G401.6 (cell line): ENCODE measurements around the gene GPR180.
"Not testable (repeated sequence)": the region's sequence is repeated elsewhere in the genome, so short reads cannot be mapped to it uniquely, and the experiment has no call there.

Experiments used
- FAIRE-seq: peaks from 2 replicates; lab custom pipeline; 2012; peaks lifted over from hg19 to GRCh38; lab: Jason Lieb, UNC

Gene GPR180

DNA sequence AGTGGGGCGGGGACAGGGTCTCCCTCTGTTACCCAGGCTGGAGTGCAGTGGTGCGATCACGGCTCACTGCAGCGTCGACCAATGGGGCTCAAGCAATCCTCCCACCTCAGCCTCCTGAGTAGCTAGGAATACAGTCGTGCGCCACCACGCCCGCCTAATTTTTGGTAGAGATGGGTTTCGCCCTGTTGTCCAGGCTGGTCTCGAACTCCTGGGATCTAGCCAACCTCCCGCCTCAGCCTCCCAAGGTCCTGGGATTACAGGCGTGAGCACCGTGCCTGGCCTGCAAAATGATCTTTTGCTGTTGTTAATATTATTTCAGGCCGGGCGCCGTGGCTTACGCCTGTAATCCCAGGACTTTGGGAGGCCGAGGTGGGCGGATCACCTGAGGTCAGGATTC, 5.1 kb upstream of the GPR180 start:
- FAIRE-seq: no peak

DNA sequence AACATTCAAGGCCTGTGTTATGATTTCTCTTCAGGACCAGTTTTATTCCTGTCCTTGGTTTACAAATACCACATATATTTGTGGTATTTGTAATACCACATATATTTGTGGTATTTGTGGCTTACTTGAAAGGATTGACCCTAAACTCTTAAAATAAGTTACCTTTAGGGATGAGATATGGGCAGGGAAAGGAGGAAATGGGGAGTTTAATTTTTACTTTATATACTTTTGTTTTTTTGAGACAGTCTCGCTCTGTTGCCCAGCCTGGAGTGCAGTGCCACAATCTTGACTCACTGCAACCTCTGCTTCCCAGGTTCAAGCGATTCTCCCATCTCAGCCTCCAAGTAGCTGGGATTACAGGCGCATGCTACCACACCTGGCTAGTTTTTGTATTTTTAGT, 3.4 kb upstream of the GPR180 start:
- no peak for FAIRE-seq

DNA sequence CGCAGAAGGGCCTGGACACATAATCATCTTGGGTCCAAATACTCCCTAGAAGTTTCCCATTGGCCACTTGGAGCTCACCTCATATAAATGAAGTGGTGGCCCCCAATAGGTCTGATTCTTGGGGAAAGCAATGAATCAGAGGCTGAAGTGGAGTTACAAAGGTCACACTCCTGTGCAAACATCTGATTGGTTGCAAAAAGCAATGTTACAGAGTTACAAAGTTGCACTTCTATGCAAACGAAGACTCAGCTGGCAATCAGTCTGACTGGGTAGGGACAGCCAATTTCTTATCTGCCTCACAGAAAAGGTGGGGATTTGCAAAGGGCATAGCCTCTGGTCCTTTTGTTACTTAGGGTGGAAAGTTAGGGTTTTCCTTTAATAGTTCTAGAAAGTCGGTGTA, 1.8 kb upstream of the GPR180 start:
- FAIRE-seq: no peak

DNA sequence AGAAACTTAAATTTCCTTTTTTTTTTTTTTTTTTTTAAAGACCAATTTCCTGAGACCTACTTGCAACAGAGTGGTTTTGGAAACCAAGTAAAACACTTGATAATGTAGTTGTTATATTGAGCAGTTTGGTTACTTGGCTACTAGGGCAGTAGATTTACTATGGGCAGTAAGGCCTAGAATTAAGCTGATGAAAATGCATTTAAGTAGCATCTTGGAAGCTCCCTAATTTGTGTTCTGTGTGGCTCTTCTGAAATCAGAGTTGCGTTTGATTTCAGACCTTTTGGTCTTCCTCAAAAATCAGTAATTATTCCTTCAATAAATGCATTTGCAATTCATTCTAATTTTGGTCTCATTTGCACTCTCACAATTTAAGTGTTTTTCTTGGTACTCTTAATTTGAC, 810 bp downstream of the GPR180 start:
- no peak for FAIRE-seq

DNA sequence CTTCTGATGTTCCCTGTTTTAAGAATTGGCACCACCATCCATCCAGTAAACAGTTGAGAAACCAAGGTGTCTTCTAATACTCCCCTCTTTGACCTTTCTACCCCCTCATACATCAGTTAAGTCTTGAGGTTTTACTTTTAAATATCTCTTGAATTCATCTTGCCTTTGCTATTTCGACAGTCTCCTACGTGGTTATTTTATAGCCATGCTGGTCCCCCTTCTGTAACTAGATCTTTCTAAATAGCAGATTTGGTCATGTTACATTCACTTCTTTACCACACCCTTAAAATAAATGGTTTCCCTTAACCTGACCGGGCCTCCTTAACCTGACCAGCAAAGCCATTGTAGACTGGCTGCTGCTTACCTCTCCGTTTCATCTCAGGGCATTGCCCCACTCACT, 5.4 kb downstream of the GPR180 start:
- FAIRE-seq: no peak

DNA sequence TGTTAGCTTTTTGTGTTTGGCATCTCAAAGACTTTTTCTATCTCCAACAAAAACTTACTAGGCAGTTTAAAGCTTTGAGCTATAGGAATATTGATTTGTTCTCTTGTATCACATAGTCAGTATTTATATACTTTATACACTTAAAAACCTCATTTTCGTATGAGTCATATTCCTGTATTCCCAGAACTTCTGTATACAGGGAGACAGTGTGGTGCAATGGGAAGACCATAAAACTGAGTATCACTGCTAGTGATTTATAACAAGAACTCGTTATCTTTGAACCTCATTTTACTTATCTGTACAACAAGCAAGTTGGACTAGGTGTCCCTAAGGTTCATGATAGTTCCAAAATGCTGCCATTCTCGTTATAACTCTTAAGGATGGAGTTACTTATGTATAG, 6.3 kb downstream of the GPR180 start:
- no peak for FAIRE-seq

DNA sequence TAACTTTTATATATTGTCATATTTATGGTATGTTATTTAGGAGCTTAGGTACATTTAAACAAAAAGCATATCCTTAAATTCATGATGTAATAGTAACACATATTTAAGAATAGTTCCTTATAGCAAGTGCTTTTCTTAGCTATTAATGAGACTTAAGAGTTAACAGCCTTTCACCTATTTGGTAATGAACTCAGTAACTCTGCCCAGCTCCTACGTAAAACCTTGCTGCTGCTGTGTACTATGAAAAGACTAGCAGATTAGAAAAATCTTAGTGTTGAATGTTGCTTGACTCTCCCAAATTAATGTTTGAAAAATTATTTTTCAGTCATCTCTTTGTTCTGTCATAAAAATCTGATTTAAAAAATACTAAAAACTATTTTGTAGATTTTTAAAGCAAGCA, 6.9 kb downstream of the GPR180 start:
- peak; percentile 40 for FAIRE-seq

DNA sequence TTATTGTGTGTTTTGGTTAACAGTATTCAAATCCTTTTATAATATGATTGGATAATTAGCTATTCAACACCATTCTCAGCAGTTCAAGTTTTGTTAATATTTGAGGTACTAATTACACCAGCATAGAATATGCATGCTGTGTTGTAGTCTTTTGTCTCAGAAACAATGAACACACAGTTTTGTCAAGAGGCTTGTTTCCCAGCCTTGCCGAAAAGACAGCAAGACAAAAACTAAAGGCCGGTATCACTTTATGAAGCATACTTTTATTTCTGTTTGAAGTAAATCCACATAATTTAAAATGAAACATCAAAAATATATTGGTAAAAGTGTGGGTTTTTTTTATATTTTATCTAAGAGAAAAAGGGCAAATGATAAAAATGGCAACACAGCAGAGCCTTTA, 7.5 kb downstream of the GPR180 start:
- no peak for FAIRE-seq

DNA sequence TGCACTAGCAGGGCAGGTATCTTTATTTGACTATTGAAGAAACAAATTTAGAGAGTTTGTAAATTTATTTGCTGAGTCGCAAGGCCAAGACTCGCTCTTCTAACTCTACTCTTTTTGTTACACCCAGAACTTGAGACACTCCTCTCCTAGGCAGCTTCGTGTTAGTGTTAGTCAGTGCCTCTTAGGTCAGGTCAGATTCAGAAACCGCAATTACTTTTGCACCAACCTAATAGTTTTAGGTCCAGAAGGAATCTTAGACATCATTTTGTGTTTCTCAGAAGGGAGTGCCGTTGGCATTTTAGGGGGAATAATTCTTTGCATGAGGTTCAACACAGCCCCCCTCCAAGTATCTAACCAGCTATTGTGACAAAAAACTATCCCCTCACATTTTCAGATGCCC, 8.8 kb downstream of the GPR180 start:
- FAIRE-seq: no peak

DNA sequence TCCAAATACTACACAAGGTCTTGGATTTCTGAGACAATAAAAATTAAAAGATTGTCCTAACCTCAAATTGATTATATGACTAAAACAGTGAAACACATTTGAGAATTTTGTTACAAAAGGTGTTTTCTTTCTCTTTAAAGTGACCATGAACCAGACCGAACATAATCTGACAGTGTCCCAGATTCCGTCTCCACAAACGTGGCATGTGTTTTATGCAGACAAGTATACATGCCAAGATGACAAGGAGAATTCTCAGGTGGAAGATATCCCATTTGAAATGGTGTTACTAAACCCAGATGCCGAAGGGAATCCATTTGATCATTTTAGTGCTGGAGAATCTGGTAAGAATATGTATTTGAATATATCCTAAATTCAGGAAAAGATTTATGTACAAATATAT, 10.4 kb downstream of the GPR180 start:
- FAIRE-seq: no peak

DNA sequence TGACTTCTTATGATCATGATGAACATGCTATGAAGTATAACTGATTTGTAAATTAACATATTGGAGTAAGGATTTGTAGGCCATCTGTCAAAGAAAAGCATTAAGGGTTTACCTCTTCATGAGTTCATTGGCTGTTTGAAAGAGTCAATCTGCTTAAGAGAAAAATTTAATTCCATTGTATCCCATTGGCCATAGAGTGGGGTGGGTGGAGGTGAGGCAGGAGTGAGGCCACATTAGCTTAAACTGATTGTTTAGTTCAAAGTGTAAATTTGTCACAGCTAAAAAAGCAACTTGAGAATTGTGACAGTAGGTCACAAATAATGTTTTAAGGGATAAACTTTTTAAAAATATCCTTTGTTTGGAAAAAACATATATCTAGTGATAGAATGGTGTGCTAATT, 11.4 kb downstream of the GPR180 start:
- no peak for FAIRE-seq

DNA sequence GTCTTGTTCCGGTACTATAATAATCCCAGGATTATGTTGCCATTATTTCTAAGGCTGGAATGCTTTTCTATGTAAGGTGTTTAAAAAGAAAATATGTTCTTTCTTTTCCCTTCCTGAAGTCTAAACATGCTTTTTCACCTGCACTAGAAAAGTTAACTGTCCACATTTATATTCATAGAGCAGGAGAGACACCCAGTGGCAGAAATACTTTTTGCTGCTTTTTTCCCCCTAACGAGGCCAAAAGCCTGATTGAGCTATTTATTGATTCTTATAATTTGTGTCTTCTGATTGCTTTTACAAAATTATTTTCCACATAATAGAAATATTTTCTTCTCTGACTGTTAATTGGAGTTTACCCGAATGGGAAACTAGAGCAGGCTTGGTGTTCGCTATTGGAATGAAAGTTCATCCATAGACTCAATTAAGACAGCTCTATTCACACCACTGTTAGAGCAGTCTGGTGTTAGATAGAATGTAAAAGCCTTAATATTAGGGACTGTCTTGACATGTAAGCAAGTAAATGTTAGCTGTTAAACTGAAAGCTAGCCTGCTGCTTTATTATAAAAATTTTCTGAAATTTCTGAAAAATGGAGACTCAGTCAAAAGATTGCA, 15.8 kb downstream of the GPR180 start:
- FAIRE-seq: peak; percentile 96

DNA sequence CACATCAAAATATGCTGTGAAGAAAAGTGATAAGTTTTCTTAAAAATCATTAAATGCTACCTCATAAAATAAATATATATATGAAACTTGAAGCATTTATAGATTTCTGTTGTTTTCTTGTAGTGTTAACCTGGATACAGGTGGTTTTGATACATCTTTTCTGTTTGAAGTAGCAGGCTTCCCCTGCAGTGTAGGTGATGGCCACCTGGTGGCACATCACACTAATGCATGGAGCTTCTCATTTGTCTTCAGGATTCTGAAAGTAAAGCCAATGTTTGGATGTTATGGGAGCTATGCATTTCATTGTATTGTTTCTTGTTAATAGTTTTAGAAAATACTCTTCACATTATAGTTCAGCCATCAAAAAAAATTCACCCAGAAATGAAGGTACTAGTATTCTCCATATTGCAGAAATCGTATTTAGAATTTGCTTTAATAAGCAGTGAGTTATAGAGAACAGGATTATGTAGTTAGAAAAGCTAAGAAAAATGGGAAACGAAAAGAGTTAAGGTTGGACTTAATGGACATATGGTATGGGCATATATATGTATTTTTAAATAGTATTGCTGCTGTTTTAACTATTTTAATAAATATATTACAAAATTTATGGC, 18.7 kb downstream of the GPR180 start:
- FAIRE-seq: peak; percentile 84

DNA sequence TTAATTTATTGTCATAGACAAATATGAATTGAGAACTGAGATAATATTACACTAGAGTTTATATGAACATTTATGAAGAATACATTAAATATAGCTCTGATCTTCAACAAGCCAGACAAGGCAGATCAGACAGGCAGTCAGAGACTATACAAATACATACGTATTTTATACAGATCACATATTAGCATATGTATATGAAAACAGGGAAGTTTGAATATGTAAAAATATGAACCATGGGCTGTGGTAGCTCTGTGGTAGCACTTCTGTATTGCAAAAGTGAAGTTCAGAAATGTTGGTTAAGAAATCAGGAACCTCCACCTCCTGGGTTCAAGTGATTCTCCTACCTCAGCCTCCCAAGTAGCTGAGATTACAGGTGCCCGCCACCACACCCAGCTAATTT, 20.7 kb downstream of the GPR180 start:
- FAIRE-seq: no peak

DNA sequence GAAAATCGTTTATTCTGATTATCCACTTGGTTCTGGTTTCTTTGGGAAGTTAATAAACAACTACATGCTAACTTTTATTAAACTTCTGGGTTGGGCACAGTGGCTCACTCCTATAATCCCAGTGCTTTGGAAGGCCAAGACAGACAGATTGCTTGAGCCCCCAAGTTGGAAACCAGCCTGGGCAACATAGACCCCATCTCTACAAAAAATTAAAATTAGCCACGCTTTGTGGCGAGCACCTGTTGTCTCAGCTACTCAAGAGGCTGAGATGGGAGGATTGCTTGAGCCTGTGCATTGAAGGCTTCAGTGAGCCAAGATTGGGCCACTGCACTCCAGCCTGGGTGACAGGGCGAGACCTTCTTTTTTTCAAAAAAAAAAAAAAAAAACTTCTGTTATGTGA, 21.7 kb downstream of the GPR180 start:
- FAIRE-seq: no peak

DNA sequence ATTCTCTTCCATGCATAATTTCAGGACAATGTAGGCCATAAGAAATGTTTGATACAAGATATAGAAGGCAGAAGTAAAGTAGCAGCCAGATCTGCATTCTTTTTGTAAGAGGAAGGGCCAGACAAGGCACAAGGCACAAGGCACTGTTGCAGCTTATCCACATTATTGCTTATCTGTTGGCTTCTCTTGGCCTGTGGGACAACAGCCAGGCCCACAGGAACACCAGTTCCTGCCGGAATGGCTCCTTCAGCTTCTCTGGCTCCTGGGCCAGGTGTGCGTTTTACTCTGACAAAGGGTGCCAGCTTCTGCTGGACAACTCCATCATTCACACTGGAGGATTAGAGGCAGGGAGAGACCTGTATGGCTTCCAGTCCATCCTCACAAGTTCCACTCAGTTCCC, 29.2 kb downstream of the GPR180 start:
- FAIRE-seq: no peak

DNA sequence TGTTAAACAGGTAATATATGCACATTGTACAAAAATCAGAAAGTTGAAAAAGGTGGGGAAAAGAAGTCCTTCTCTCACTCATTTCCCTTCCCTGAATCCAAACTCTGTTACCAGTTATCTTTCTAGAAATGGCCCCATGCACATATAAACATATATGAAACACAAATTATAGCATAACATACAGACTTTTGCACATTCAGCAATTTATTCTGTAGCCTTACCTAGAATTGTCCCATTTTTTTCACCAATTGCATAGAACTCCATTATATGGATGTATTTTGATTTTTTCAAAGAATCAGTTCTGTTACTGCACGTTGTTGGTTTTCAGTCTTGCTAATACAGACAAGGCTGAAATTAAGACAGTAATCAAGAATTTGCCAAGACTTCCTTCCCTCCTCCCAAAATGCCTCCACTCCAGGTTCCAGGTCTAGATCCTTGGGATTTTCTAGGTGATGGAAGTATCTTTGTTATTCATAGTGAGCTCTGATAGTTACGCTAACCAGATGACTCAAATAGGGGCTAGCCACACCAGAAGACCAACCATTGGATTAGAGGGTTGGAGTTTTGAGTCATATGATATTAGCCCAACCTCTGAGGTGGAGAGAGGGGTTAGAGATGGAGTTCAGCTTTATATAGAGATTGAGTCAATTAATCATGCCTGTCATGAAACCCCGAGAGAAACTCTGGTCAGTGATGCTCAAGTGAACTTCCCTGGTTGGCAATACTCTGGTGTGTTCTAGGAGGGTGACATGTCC, 30.7 kb downstream of the GPR180 start:
- no peak for FAIRE-seq

DNA sequence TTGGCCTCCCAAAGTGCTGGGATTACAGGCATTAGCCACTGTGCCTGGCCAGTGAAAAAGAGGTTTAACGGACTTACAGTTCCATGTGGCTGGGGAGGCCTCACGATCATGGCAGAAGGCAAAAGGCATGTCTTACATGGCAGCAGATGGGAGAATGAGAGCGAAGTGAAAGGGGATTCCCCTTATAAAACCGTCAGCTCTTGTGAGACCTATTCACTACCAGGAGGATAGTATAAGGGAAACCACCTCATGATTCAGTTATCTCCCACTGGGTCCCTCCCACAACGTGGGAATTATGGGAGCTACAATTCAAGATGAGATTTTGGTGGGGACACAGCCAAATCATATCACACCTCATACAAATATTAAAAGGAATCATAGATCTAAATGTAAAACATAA, 34.4 kb downstream of the GPR180 start:
- not testable (repeated sequence) for FAIRE-seq

DNA sequence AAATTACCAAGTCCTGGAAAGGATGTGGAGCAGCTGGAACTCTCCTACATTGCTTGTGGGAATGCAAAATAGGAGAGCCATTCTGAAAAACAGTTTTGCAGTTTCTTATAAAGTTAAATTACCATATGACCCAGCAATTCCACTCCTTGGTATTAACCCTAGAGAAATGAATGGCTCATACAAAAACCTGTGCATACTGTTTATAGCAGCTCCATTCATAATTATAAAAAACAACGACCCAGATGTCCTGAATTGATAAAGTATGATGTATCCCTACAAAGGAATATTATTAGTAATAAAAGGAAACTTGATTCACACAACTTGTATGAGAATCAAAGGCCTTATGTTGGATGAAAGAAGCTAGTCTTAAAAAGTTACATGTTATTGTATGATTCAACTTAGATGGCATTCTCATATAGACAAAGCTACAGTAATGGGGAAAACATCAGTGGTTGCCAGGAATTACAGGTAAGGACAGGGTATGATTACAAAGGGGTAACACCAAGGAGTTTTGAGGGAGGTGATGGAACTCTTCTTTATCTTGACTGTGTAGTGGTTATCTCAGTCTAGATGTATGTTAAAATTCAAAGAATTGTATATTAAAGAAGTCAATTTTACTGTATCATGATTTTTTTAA, 35.4 kb downstream of the GPR180 start:
- no peak for FAIRE-seq

DNA sequence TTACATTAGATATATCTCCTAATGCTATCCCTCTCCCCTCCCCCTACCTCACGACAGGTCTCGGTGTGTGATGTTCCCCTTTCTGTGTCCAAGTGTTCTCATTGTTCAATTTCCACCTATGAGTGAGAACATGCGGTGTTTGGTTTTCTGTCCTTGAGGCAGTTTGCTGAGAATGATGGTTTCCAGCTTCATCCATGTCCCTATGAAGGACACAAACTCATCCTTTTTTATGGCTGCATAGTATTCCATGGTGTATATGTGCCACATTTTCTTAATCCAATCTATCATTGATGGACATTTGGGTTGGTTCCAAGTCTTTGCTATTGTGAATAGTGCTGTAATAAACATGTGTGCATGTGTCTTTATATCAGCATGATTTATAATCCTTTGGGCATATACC, 36.0 kb downstream of the GPR180 start:
- not testable (repeated sequence) for FAIRE-seq

DNA sequence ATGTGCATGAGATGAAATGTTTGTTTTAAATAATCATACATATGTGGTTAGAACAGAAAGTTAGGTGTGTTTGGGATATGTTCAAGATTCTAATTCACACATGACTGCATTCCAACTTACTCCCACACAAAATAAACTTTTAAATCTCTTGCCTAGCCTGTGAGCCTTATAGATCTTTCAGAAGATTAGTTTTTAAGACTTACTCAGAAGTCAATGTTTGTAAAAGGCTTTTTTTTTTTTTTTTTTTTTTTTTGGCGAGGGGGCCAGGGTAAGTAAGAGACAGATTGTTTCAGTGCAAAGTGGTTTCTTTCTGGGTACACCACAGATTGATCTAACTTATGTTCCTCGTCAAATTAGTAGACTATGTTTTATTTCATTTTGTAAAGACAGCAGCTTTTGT, 39.1 kb downstream of the GPR180 start:
- FAIRE-seq: no peak

DNA sequence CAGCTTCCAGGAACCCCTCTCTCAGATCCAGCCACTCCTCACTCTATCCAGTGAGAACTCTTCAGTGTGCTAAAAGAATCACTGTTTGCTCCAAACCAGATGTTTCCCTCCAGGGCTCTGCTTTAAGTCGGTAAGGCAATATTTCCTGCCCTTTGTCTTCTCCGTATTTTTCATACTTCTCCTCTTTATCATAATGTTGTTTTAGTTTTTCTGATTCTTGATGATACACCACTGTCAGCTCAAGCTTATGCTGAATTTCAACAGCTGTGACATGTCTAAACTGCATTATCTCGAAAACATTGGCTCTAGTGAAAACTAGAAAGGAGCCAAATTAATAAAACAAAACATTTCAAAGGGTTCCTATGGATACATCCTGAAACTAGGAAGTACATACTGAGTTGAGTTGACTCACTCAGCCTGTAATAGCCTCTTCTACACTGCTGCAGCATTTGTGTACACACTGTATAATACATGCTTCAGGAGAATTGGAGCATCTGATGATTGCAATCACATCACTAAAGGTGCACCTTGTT, 39.8 kb downstream of the GPR180 start:
- no peak for FAIRE-seq

DNA sequence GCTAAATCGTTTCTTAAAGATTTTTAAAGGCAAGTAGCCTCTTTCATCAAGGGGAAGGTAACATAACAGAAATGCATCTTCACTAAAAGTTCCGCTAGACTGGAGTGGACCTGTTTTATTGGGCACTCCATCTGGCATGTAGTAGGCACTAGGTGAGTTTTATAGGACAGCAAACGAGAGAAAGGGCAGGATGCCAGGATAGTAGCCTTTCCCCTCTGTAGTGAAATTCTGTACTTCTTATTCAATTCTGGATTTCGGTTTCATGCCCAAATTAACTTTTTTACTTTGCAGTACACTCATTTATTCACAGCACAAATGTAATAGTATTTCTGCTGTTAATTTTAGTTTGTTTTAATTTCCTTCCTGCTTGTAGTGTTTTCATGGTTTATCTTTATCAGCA, 45.2 kb downstream of the GPR180 start:
- FAIRE-seq: no peak
